ENCODE data around the gene ARHGDIA. TPM values are rescaled to one million over a fixed set of nuclear protein-coding genes. Genes with fewer than 3 reads are reported as not detected.

Gene ARHGDIA
- total and polyA plus RNA-seq, 8 donors = 99.5 to 225 (median 160) TPM

GRCh38 chr17:81912441-81913309 lies 41.5 kb upstream of the ARHGDIA start:
- Histone ChIP-seq H3K36me3 (peaks cover 0 to 19% (median 15%) of the 10 kb centered on the region in 3 donors), H3K27ac (no peak overlapping the region), H3K4me1 (peaks cover 13 to 22% (median 18%) of the 10 kb centered on the region in 3 donors), H3K27me3 (no peaks in the 10 kb centered on the region), H3K4me3 (no peak overlapping the region), H3K9me3 (no peaks in the 10 kb centered on the region)
- TF ChIP-seq CTCF (IDR thresholded peaks at IDR 0.05) = no peak
- no peak for FAIRE-seq
- WGBS, 2 donors = 91 to 96% methylated on average over 32 of the region's 32 CpGs
- peak in 1 of 6 donors; percentile 68 for DNase-seq
- intact Hi-C loops (cut with DNase I) = no loop called here
- no peak for ATAC-seq

- 72 to 75% methylated on average over 19 of the region's 19 CpGs for WGBS, 2 donors
- TF ChIP-seq CTCF (IDR thresholded peaks at IDR 0.05) = no peak
- peak overlapping the region in 1 of 4 donors; percentile 17 for H3K4me3 ChIP-seq
Measured at GRCh38 chr17:81911969-81912368, 40.8 kb upstream of the ARHGDIA start.

GRCh38 chr17:81911277-81911961 lies 40.3 kb upstream of the ARHGDIA start, which contains the start of gene PCYT2:
PCYT2 (minus strand) TSS chr17:81911399; CDS start chr17:81911355, 44 bp downstream.
- Histone ChIP-seq H3K27me3 (no peaks in the 10 kb centered on the region), H3K27ac (peak within 1 kb of the TSS in 3 of 4 donors; percentile 28 to 68 (median 41)), H3K9me3 (no peaks in the 10 kb centered on the region), H3K4me3 (peak within 1 kb of the TSS; percentile 69 to 92 (median 76)), H3K4me1 (peaks cover 7 to 11% (median 10%) of the 10 kb centered on the region in 3 donors), H3K36me3 (peaks cover 0 to 19% (median 15%) of the 10 kb centered on the region in 3 donors)
- peak in 2 of 4 donors; percentile 10 to 31 for TF ChIP-seq CTCF (IDR thresholded peaks at IDR 0.05)
- intact Hi-C loops (cut with DNase I) = no loop called here
- no peak for FAIRE-seq
- DNase-seq = peak; percentile 95 to 99 (median 97)
- ATAC-seq = peak; percentile 95 to 97 (median 96)
- whole genome bisulfite sequencing, 2 donors = 2% methylated on average over 51 to 84 of the region's 84 CpGs

More at GRCh38 chr17:81911969-81912368, 40.8 kb upstream of the ARHGDIA start:
- ATAC-seq (no peak), FAIRE-seq (no peak), DNase-seq (peak in 1 of 6 donors; percentile 71)
- Histone ChIP-seq H3K9me3 (no peaks in the 10 kb centered on the region), H3K27ac (peak overlapping the region in 2 of 4 donors; percentile 41 to 68), H3K27me3 (no peaks in the 10 kb centered on the region), H3K36me3 (peaks cover 0 to 19% (median 15%) of the 10 kb centered on the region in 3 donors), H3K4me1 (peaks cover 12 to 17% (median 15%) of the 10 kb centered on the region in 3 donors)
- intact Hi-C loops (cut with DNase I) = no loop called here

GRCh38 chr17:81910840-81911276 lies 39.7 kb upstream of the ARHGDIA start:
- Histone ChIP-seq H3K36me3 (peaks cover 0 to 19% (median 15%) of the 10 kb centered on the region in 3 donors), H3K27me3 (no peaks in the 10 kb centered on the region), H3K4me3 (peak overlapping the region; percentile 69 to 92 (median 76)), H3K27ac (peak overlapping the region in 3 of 4 donors; percentile 28 to 55 (median 30)), H3K9me3 (no peaks in the 10 kb centered on the region), H3K4me1 (peaks cover 7 to 10% (median 10%) of the 10 kb centered on the region in 3 donors)
- intact Hi-C loops (cut with DNase I) = no loop called here
- no peak for TF ChIP-seq CTCF (IDR thresholded peaks at IDR 0.05)
- DNase-seq = peak in 1 of 6 donors; percentile 88
- no peak for FAIRE-seq
- 0 to 1% methylated on average over 37 to 55 of the region's 55 CpGs for WGBS, 2 donors
- peak; percentile 0 to 17 (median 6) for ATAC-seq
